ENCODE measurements around the gene GTF2H4. TPM values are rescaled to one million over a fixed set of nuclear protein-coding genes. Genes with fewer than 3 reads are reported as not detected.

The GTF2H4 gene
- total and polyA plus RNA-seq, 7 donors = 7.7 to 28.5 (median 12.6) TPM

DNA sequence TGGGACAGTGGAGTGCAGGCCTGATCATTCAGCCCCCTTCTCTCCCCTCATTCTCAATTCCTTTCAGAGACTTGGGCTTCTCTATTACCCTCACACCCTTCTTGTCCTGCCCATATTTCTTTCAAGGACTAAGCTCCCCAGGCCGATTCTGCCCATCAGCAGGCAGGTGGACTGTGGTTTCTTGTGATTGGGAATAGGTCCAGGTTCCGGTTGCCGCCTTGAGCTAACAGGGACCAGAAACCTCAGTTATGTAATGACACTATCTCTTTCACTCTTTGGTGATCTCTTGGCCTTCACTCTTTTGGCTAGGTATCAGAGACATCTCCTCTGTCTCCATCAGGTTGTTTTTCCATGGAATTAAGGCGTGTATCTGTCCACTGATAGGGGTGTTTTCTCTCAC, 39.2 kb downstream of the GTF2H4 start:
- Histone ChIP-seq H3K36me3 (no peaks in the 10 kb centered on the region), H3K27me3 (peaks cover 0 to 8% (median 0%) of the 10 kb centered on the region in 3 donors), H3K4me1 (peaks cover 0 to 8% (median 3%) of the 10 kb centered on the region in 4 donors), H3K4me3 (no peak overlapping the region), H3K9me3 (peaks cover 0 to 3% (median 0%) of the 10 kb centered on the region in 4 donors), H3K27ac (no peak overlapping the region)
- DNase-seq = no peak
- 38 to 77% methylated on average over 4 of the region's 4 CpGs for WGBS, 2 donors
- TF ChIP-seq EP300 (IDR thresholded peaks at IDR 0.05) (no peak), POLR2AphosphoS5 (IDR thresholded peaks at IDR 0.05) (no peak), POLR2A (IDR thresholded peaks at IDR 0.05) (no peak)
- TF ChIP-seq, protein P1, sequence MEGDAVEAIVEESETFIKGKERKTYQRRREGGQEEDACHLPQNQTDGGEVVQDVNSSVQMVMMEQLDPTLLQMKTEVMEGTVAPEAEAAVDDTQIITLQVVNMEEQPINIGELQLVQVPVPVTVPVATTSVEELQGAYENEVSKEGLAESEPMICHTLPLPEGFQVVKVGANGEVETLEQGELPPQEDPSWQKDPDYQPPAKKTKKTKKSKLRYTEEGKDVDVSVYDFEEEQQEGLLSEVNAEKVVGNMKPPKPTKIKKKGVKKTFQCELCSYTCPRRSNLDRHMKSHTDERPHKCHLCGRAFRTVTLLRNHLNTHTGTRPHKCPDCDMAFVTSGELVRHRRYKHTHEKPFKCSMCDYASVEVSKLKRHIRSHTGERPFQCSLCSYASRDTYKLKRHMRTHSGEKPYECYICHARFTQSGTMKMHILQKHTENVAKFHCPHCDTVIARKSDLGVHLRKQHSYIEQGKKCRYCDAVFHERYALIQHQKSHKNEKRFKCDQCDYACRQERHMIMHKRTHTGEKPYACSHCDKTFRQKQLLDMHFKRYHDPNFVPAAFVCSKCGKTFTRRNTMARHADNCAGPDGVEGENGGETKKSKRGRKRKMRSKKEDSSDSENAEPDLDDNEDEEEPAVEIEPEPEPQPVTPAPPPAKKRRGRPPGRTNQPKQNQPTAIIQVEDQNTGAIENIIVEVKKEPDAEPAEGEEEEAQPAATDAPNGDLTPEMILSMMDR (IDR thresholded peaks at IDR 0.05) = no peak
- intact Hi-C loops (cut with DNase I) = loop anchor here (10.0 kb wide), 1 partner anchor 98 kb away; no protein-coding TSS in a partner anchor

DNA sequence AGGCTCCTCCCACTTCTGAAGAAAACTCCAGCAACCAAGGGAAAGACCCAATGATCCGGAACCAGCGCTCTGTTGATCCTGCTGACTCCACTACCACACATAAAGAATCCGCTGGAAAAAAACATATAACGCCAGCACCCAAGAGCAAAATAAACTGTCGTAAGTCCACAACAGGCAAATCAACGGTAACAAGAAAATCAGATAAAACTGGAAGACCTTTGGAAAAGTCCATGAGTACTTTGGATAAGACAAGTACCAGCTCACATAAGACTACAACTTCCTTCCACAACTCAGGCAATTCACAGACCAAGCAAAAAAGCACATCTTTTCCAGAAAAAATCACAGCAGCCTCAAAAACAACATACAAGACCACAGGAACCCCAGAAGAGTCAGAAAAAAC, 40.8 kb downstream of the GTF2H4 start:
- 95% methylated on average over 6 of the region's 6 CpGs for WGBS, 2 donors
- H3K4me3 ChIP-seq = no peak overlapping the region

DNA sequence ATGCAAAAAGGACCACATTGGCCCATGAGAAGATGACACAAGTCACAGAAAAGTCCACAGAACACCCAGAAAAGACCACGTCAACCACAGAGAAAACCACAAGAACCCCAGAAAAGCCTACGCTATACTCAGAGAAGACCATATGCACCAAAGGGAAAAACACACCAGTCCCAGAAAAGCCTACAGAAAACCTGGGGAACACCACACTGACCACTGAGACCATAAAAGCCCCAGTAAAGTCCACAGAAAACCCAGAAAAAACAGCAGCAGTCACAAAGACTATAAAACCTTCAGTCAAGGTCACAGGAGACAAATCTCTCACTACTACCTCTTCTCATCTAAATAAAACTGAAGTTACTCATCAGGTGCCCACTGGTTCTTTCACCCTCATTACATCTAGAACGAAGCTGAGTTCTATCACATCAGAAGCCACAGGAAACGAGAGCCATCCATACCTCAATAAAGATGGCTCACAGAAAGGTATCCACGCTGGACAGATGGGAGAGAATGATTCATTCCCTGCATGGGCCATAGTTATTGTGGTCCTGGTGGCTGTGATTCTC, 44.0 kb downstream of the GTF2H4 start:
- DNase-seq = no peak
- H3K27me3 ChIP-seq = peaks cover 0 to 32% (median 10%) of the 10 kb centered on the region in 3 donors
- intact Hi-C loops (cut with DNase I) = no loop called here

More for the DNA sequence above, 40.8 kb downstream of the GTF2H4 start:
- Histone ChIP-seq H3K27me3 (peaks cover 0 to 8% (median 0%) of the 10 kb centered on the region in 3 donors), H3K4me1 (no peaks in the 10 kb centered on the region), H3K9me3 (peaks cover 0 to 3% (median 0%) of the 10 kb centered on the region in 4 donors), H3K27ac (no peak overlapping the region), H3K36me3 (no peaks in the 10 kb centered on the region)
- TF ChIP-seq POLR2A (IDR thresholded peaks at IDR 0.05) = no peak
- TF ChIP-seq POLR2AphosphoS5 (IDR thresholded peaks at IDR 0.05) = no peak
- TF ChIP-seq, protein P1 (IDR thresholded peaks at IDR 0.05) = no peak
- no peak for TF ChIP-seq EP300 (IDR thresholded peaks at IDR 0.05)
- no peak for DNase-seq
- intact Hi-C loops (cut with DNase I) = loop anchor here (10.0 kb wide), 1 partner anchor 96 kb away; no protein-coding TSS in a partner anchor

DNA sequence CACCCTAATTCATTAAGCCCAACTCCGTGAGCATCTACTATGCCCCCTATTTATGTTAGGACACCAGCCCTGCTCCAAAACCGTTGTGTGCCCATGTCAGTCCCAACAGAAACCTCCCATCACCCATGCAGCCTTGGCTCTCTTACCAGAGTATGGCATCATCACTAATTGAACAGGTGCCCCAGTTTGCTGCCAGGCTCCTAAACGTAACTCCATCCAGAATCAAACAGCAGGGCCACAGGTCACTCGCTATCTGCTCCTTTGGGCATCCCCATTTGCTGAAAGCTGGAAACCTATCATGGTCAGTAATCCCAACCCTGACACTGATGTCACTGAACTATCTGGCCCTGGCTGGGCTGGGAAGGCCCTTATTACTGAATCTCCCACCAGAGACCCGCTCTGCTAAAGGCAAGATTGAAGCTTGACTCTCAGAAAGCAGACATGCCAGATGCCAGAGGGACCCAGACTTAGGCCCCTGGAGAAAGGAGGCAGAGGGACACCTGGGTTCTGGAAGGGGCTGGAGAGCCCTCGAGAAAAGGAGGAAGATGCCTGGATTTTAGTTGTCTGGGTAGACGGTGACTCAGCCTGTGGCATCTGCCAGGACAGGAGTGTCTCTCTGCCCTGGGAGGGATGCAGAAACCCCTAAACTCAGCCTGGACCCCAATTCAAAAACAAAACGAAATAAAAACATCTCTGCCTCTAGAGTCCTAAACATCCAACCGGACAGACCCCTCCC, 46.8 kb downstream of the GTF2H4 start:
- Histone ChIP-seq H3K4me1 (peaks cover 0 to 11% (median 9%) of the 10 kb centered on the region in 4 donors), H3K36me3 (no peaks in the 10 kb centered on the region), H3K4me3 (peak overlapping the region; percentile 20 to 50 (median 44)), H3K9me3 (peaks cover 0 to 3% (median 0%) of the 10 kb centered on the region in 4 donors), H3K27me3 (peaks cover 0 to 54% (median 10%) of the 10 kb centered on the region in 3 donors), H3K27ac (peak overlapping the region in 1 of 4 donors; percentile 26)
- no peak for TF ChIP-seq EP300 (IDR thresholded peaks at IDR 0.05)
- no peak for TF ChIP-seq POLR2AphosphoS5 (IDR thresholded peaks at IDR 0.05)
- TF ChIP-seq, protein P1 (IDR thresholded peaks at IDR 0.05) = no peak
- no peak for TF ChIP-seq POLR2A (IDR thresholded peaks at IDR 0.05)
- intact Hi-C loops (cut with DNase I) = no loop called here
- 32 to 54% methylated on average over 9 of the region's 9 CpGs for WGBS, 2 donors
- DNase-seq = no peak

More for the DNA sequence above, 44.0 kb downstream of the GTF2H4 start:
- WGBS, 2 donors = 72 to 85% methylated on average over 5 of the region's 5 CpGs
- TF ChIP-seq, protein P1 (IDR thresholded peaks at IDR 0.05) = no peak
- TF ChIP-seq EP300 (IDR thresholded peaks at IDR 0.05) (no peak), POLR2A (IDR thresholded peaks at IDR 0.05) (no peak), POLR2AphosphoS5 (IDR thresholded peaks at IDR 0.05) (no peak)
- Histone ChIP-seq H3K36me3 (no peaks in the 10 kb centered on the region), H3K9me3 (peaks cover 0 to 3% (median 0%) of the 10 kb centered on the region in 4 donors), H3K27ac (no peak overlapping the region), H3K4me3 (no peak overlapping the region), H3K4me1 (peaks cover 0 to 11% (median 9%) of the 10 kb centered on the region in 4 donors)
